ENCODE results near the gene MIX23.

- TF ChIP-seq CTCF (IDR thresholded peaks at IDR 0.05) (no peak), POLR2A (IDR thresholded peaks at IDR 0.05) (no peak)
Measured at GRCh38 chr3:122316368-122316767, 66.7 kb downstream of the MIX23 start.
